H1 (cell line): ENCODE data around the gene NRXN2. TPM values are rescaled to one million over a fixed set of nuclear protein-coding genes. Genes with fewer than 3 reads are reported as not detected.

Source experiments
- CTCF ChIA-PET: fragments of 300-600 bp; sonication (Branson Sonifier 250); formaldehyde crosslinking; loops from one replicate; lab custom pipeline; 2021; ENCODE audit not compliant: partially characterized antibody; lab: Charles Lee
- POLR2A ChIA-PET: fragments of 300-600 bp; sonication (Branson Sonifier 250); formaldehyde crosslinking; loops from one replicate; lab custom pipeline; 2021; ENCODE audit warnings: inconsistent platforms; ENCODE audit not compliant: partially characterized antibody; lab: Charles Lee
- DNase-seq, 2 experiments: peaks; one replicate each; pipeline versions ENCODE4 v3.0.0 to v3.0.0-alpha.2; 2010 to 2022; ENCODE audit warnings: low spot score in 2 of 2, low read depth in 1 of 2, mixed read lengths in 1 of 2
- FAIRE-seq: peaks from 2 replicates; lab custom pipeline; 2011; peaks lifted over from hg19 to GRCh38; lab: Jason Lieb, UNC
- H2AFZ ChIP-seq: 2 replicates; pipeline ENCODE4 v1.8.1; 2012; ENCODE audit warnings: low read length, inconsistent platforms
- H2AK5ac ChIP-seq: 2 replicates; pipeline ENCODE4 v1.6.1; 2013; ENCODE audit warnings: low read depth, low read length
- H2BK120ac ChIP-seq: replicated peaks from 2 replicates; pipeline ENCODE3; 2013; ENCODE audit warnings: low read depth, low read length, inconsistent platforms
- H2BK12ac ChIP-seq: 2 replicates; pipeline ENCODE4 v1.6.1; 2013; ENCODE audit warnings: low read depth, low read length
- H2BK15ac ChIP-seq: 2 replicates; pipeline ENCODE4 v1.6.1; 2013; ENCODE audit warnings: low read length
- H2BK20ac ChIP-seq: 2 replicates; pipeline ENCODE4 v1.6.1; 2013; ENCODE audit warnings: low read length
- H2BK5ac ChIP-seq: 2 replicates; pipeline ENCODE4 v1.6.1; 2013; ENCODE audit warnings: low read depth, low read length
- H3K14ac ChIP-seq: 2 replicates; pipeline ENCODE4 v1.6.1; 2013; ENCODE audit warnings: inconsistent platforms; ENCODE audit not compliant: insufficient read length
- H3K18ac ChIP-seq: 2 replicates; pipeline ENCODE4 v1.6.1; 2013; ENCODE audit warnings: low read length; ENCODE audit errors: extremely low read depth
- H3K23ac ChIP-seq: 2 replicates; pipeline ENCODE4 v1.6.1; 2013; ENCODE audit warnings: inconsistent platforms; ENCODE audit not compliant: insufficient read length
- H3K23me2 ChIP-seq: 2 replicates; pipeline ENCODE4 v1.6.1; 2013; ENCODE audit warnings: low read depth, low read length
- H3K27ac ChIP-seq: 2 replicates; pipeline ENCODE4 v1.6.1; 2011; ENCODE audit warnings: low read depth, low read length, inconsistent platforms
- H3K27me3 ChIP-seq, 4 experiments: replicated peaks in 1 of 4; 1 replicate in 1 of 4; 2 replicates in 3 of 4; pipeline versions ENCODE4 v1.6.1 to v1.8.1; 2011 to 2013; ENCODE audit warnings: low read length in 3 of 4, mild to moderate bottlenecking in 3 of 4, inconsistent platforms in 2 of 4, mixed read lengths in 2 of 4, moderate library complexity in 1 of 4; ENCODE audit not compliant: control insufficient read depth in 3 of 4, insufficient read depth in 3 of 4; ENCODE audit errors: extremely low read depth in 1 of 4
- H3K36me3 ChIP-seq, 4 experiments: 2 replicates each; pipeline versions ENCODE4 v1.6.1 to v1.8.1; 2011 to 2013; ENCODE audit warnings: mild to moderate bottlenecking in 4 of 4, low read length in 3 of 4, moderate library complexity in 2 of 4, control low read depth in 1 of 4, inconsistent platforms in 1 of 4; ENCODE audit not compliant: insufficient read depth in 4 of 4, control insufficient read depth in 2 of 4
- H3K4ac ChIP-seq: replicated peaks from 2 replicates; pipeline ENCODE3; 2013; ENCODE audit warnings: low read length, low read depth, mixed read lengths, inconsistent platforms; ENCODE audit not compliant: insufficient read length
- H3K4me1 ChIP-seq, 4 experiments: replicated peaks in 1 of 4; 1 replicate in 1 of 4; 2 replicates in 3 of 4; pipeline versions ENCODE4 v1.6.1 to v1.8.1; 2011 to 2013; ENCODE audit warnings: low read length in 3 of 4, inconsistent platforms in 2 of 4, mixed read lengths in 1 of 4; ENCODE audit not compliant: insufficient read depth in 4 of 4, control insufficient read depth in 3 of 4
- H3K4me2 ChIP-seq, 2 experiments: 2 replicates each; pipeline versions ENCODE4 v1.6.1 to v1.8.1; 2011 to 2013; ENCODE audit warnings: low read depth in 2 of 2, low read length in 2 of 2, control low read depth in 1 of 2, inconsistent platforms in 1 of 2, mild to moderate bottlenecking in 1 of 2; ENCODE audit not compliant: insufficient read depth in 1 of 2
- H3K4me3 ChIP-seq, 4 experiments: fragments of 200-600, 300-600 bp in 1 of 4; sonication (generic), shearing (Covaris generic), sonication (Bioruptor Twin) in 1 of 4; 2 replicates each; pipeline versions ENCODE4 v1.5.1 to v1.8.1; 2011 to 2016; ENCODE audit warnings: low read length in 4 of 4, low read depth in 3 of 4, control low read depth in 2 of 4, inconsistent platforms in 2 of 4, mild to moderate bottlenecking in 2 of 4, mixed read lengths in 1 of 4, moderate library complexity in 1 of 4; ENCODE audit not compliant: insufficient read depth in 2 of 4; ENCODE audit errors: extremely low read depth in 1 of 4
- H3K56ac ChIP-seq: replicated peaks from 2 replicates; pipeline ENCODE3; 2013; ENCODE audit warnings: low read depth, mild to moderate bottlenecking, mixed read lengths, low read length, inconsistent platforms; ENCODE audit not compliant: insufficient read length
- H3K79me1 ChIP-seq: 2 replicates; pipeline ENCODE4 v1.6.1; 2013; ENCODE audit warnings: low read depth, low read length, control low read depth
- H3K79me2 ChIP-seq, 2 experiments: 2 replicates each; pipeline versions ENCODE4 v1.6.1 to v1.8.1; 2012 to 2013; ENCODE audit warnings: low read length in 2 of 2, mild to moderate bottlenecking in 2 of 2, inconsistent platforms in 1 of 2; ENCODE audit not compliant: insufficient read depth in 2 of 2, control insufficient read depth in 1 of 2
- H3K9ac ChIP-seq, 4 experiments: replicated peaks in 1 of 4; 1 replicate in 1 of 4; 2 replicates in 3 of 4; pipeline versions ENCODE4 v1.6.1 to v1.8.1; 2011 to 2013; ENCODE audit warnings: low read depth in 3 of 4, low read length in 3 of 4, control low read depth in 2 of 4, mild to moderate bottlenecking in 2 of 4, moderate library complexity in 2 of 4, inconsistent platforms in 1 of 4; ENCODE audit errors: extremely low read depth in 1 of 4
- H3K9me3 ChIP-seq, 2 experiments: 2 replicates each; pipeline versions ENCODE4 v1.6.1 to v1.8.1; 2012 to 2013; ENCODE audit warnings: mild to moderate bottlenecking in 2 of 2, moderate library complexity in 2 of 2, control low read depth in 1 of 2, inconsistent platforms in 1 of 2, low read depth in 1 of 2, low read length in 1 of 2, mixed read lengths in 1 of 2; ENCODE audit not compliant: insufficient read depth in 2 of 2
- H4K20me1 ChIP-seq, 2 experiments: replicated peaks in 1 of 2; 2 replicates each; pipeline versions ENCODE3 to v1.8.1; 2011 to 2013; ENCODE audit warnings: inconsistent platforms in 2 of 2, low read length in 2 of 2, mild to moderate bottlenecking in 1 of 2; ENCODE audit not compliant: insufficient read depth in 2 of 2, control insufficient read depth in 1 of 2
- H4K5ac ChIP-seq: 2 replicates; pipeline ENCODE4 v1.6.1; 2013; ENCODE audit warnings: low read length, low read depth, mixed read lengths, inconsistent platforms; ENCODE audit not compliant: insufficient read length
- H4K8ac ChIP-seq: 2 replicates; pipeline ENCODE4 v1.8.0; 2013; ENCODE audit warnings: mild to moderate bottlenecking, moderate library complexity, low read length, inconsistent platforms; ENCODE audit not compliant: insufficient read depth; ENCODE audit errors: extremely low read depth
- H4K91ac ChIP-seq: replicated peaks from 2 replicates; pipeline ENCODE3; 2013; ENCODE audit warnings: low read length, mixed read lengths, inconsistent platforms; ENCODE audit not compliant: insufficient read length
- BACH1 ChIP-seq: IDR thresholded peaks from 2 replicates; pipeline ENCODE4 v1.6.1; 2012; ENCODE audit warnings: low read length, improper control_type of control experiment
- BCL11A ChIP-seq, 2 experiments: IDR thresholded peaks; one replicate each; pipeline ENCODE4 v1.6.1; 2011; ENCODE audit warnings: low read depth in 2 of 2, low read length in 2 of 2, mild to moderate bottlenecking in 2 of 2
- CREB1 ChIP-seq: IDR thresholded peaks from 2 replicates; pipeline ENCODE4 v1.6.1; 2012; ENCODE audit warnings: inconsistent platforms
- CTBP2 ChIP-seq: IDR thresholded peaks from 2 replicates; pipeline ENCODE4 v1.7.0; 2011; ENCODE audit warnings: borderline replicate concordance, mild to moderate bottlenecking, moderate library complexity, mixed read lengths, low read length; ENCODE audit not compliant: insufficient read depth, insufficient read length
- CTCF ChIP-seq, 3 experiments: IDR thresholded peaks; 1 replicate in 2 of 3; 2 replicates in 1 of 3; pipeline versions ENCODE4 v1.5.1 to v1.6.1; 2011; ENCODE audit warnings: low read length in 3 of 3, mild to moderate bottlenecking in 3 of 3, inconsistent platforms in 2 of 3, low read depth in 1 of 3, moderate library complexity in 1 of 3; ENCODE audit not compliant: insufficient read depth in 1 of 3; ENCODE audit errors: control extremely low read depth in 1 of 3
- HDAC2 ChIP-seq, 2 experiments: fragments of 300-600 bp in 1 of 2; sonication (generic) in 1 of 2; IDR thresholded peaks; 2 replicates each; pipeline ENCODE4 v1.6.1; 2011 to 2012; ENCODE audit warnings: low read depth in 2 of 2, low read length in 2 of 2, mild to moderate bottlenecking in 2 of 2, moderate library complexity in 2 of 2, borderline replicate concordance in 1 of 2, inconsistent platforms in 1 of 2
- POLR2A ChIP-seq, 2 experiments: IDR thresholded peaks; 1 replicate in 1 of 2; 2 replicates in 1 of 2; pipeline ENCODE4 v1.6.1; 2011; ENCODE audit warnings: low read depth in 2 of 2, low read length in 2 of 2, mild to moderate bottlenecking in 2 of 2; ENCODE audit errors: control extremely low read depth in 1 of 2
- RBBP5 ChIP-seq: IDR thresholded peaks from 2 replicates; pipeline ENCODE4 v1.7.1; 2012; ENCODE audit warnings: low read depth, mild to moderate bottlenecking, inconsistent platforms, low read length, moderate library complexity, borderline replicate concordance
- RXRA ChIP-seq: IDR thresholded peaks from 2 replicates; pipeline ENCODE4 v1.6.1; 2011; ENCODE audit warnings: low read depth, mild to moderate bottlenecking, low read length, moderate library complexity; ENCODE audit not compliant: insufficient read depth
- SIRT6 ChIP-seq: IDR thresholded peaks from one replicate; pipeline ENCODE4 v1.7.1; 2012; ENCODE audit warnings: low read length, inconsistent platforms
- ZNF274 ChIP-seq: IDR thresholded peaks from 2 replicates; pipeline ENCODE4 v1.7.0; 2012; ENCODE audit warnings: low read length, borderline replicate concordance; ENCODE audit errors: extremely low read depth
- WGBS, 2 experiments: shearing (Covaris generic) in 1 of 2; methylation state at CpG; one replicate each; pipeline versions ENCODE4 v1.1.6 to v1.1.7; 2013 to 2015; ENCODE audit warnings: low lambda C conversion rate in 2 of 2, mixed read lengths in 2 of 2, inconsistent platforms in 1 of 2, low coverage in 1 of 2, missing lambda C conversion rate in 1 of 2; ENCODE audit not compliant: insufficient replicate concordance in 2 of 2, insufficient coverage in 1 of 2, insufficient read length in 1 of 2; ENCODE audit errors: extremely low coverage in 1 of 2, missing lambda C conversion rate in 1 of 2; 5-methylcytosine and 5-hydroxymethylcytosine counted together
- polyA plus RNA-seq, 7 experiments: library from polyadenylated mRNA; depleted of rRNA in 3 of 7; stranded (reverse) in 5 of 7; unstranded in 2 of 7; fragments of >200 nt in 5 of 7; fragments of 200-250 nt in 2 of 7; gene quantifications; 1 replicate in 5 of 7; 2 replicates in 1 of 7; 4 replicates in 1 of 7; pipeline versions ENCODE4 v1.2.1 to v1.2.3, GENCODE V29; 2011 to 2013; ENCODE audit warnings: missing spikeins in 2 of 7, mixed read lengths in 2 of 7
- total RNA-seq: library from RNA; stranded (reverse); fragmentation: NEBNext Ultra II Directional; extraction: Animal tissue kit (Norgen Biotek cat#: 25700); gene quantifications from 2 replicates; pipeline ENCODE4 v1.2.1, GENCODE V29; 2021

NRXN2 gene
- total and polyA plus RNA-seq, 2 of the 8 experiments (the other 6 are each of a cell fraction or from before 2014, with no cell fraction given), result 1.3 to 11.5 TPM

GRCh38 chr11:64677441-64678023 lies 45.5 kb downstream of the NRXN2 start:
- no peak overlapping the region for H3K14ac ChIP-seq
- TF ChIP-seq RXRA, result no peak
- TF ChIP-seq ZNF274, result no peak
- no peak for TF ChIP-seq BACH1
- TF ChIP-seq SIRT6, result no peak
- no peak for TF ChIP-seq POLR2A (IDR thresholded peaks at IDR 0.05; ENCODE audit: control extremely low read depth in 1 of 2, low read depth in 2 of 2, low read length in 2 of 2)
- TF ChIP-seq CTCF (IDR thresholded peaks at IDR 0.05; ENCODE audit: control extremely low read depth in 1 of 3, insufficient read depth in 1 of 3, low read depth in 1 of 3, low read length in 3 of 3), result no peak
- TF ChIP-seq CREB1, result no peak
- no peak for TF ChIP-seq CTBP2
- TF ChIP-seq HDAC2 (IDR thresholded peaks at IDR 0.05; ENCODE audit: borderline replicate concordance in 1 of 2, low read depth in 2 of 2, low read length in 2 of 2), result no peak
- no peak for TF ChIP-seq BCL11A (IDR thresholded peaks at IDR 0.05; ENCODE audit: low read depth in 2 of 2, low read length in 2 of 2)
- TF ChIP-seq RBBP5, result no peak

More at GRCh38 chr11:64677441-64678023, 45.5 kb downstream of the NRXN2 start:
- Histone ChIP-seq H3K9me3 (no peaks in the 10 kb centered on the region), H2BK12ac (no peak overlapping the region), H3K27me3 (peaks cover 0 to 3% (median 0%) of the 10 kb centered on the region in 4 experiments; a peak in 3 of 7 replicates), H3K4me3 (no peak overlapping the region), H3K4me1 (no peaks in the 10 kb centered on the region; a peak in 1 of 7 replicates), H3K79me1 (no peaks in the 10 kb centered on the region; the same call in 1 of the 2 replicates), H3K18ac (no peak overlapping the region; the same call in 1 of the 2 replicates), H4K20me1 (peaks cover 0 to 3% of the 10 kb centered on the region in 2 experiments), H3K36me3 (no peaks in the 10 kb centered on the region), H3K23ac (no peak overlapping the region), H2AK5ac (no peak overlapping the region), H3K4me2 (no peak overlapping the region), H3K23me2 (peaks cover 2% of the 10 kb centered on the region; the same call in 1 of the 2 replicates), H2BK20ac (no peak overlapping the region), H2BK5ac (no peak overlapping the region), H2BK120ac (no peak overlapping the region), H3K4ac (no peak overlapping the region), H2AFZ (no peak overlapping the region), H4K91ac (no peak overlapping the region), H4K5ac (no peak overlapping the region), H3K27ac (no peak overlapping the region), H4K8ac (no peak overlapping the region), H3K56ac (no peak overlapping the region), H3K79me2 (no peaks in the 10 kb centered on the region), H2BK15ac (no peak overlapping the region; the same call in 1 of the 2 replicates), H3K9ac (no peak overlapping the region)
- WGBS, 2 experiments, result 90% methylated on average over 6 of the region's 6 CpGs; no CpG with 5 or more reads in 1 of the 2 experiments
- ChIA-PET POLR2A (no interaction called here), CTCF (interaction anchor here (1.2 to 3.5 kb wide), 4 partner anchors 11 to 67 kb away, joined by 3 to 21 read pairs (median 11); partner anchors contain the start of gene RASGRP2)
- DNase-seq, result no peak
- peak; percentile 32 for FAIRE-seq
